ENCODE results near the gene HSPA13. TPM values are rescaled to one million over a fixed set of nuclear protein-coding genes. Genes with fewer than 3 reads are reported as not detected.

HSPA13 gene
- total RNA-seq, 1 experiment from 2014 or later, result 28.6 TPM

Other genes starting within 250 kb of the HSPA13 start
- gene LIPI, start 172.2 kb downstream of the HSPA13 start, total RNA-seq (2021), result not detected in 3 replicates
- gene RBM11, start 167.0 kb downstream of the HSPA13 start, total RNA-seq (2021), result 2.9 to 4.4 TPM (median 3.9 TPM) in 3 replicates
- gene SAMSN1, start 163.2 kb upstream of the HSPA13 start, total RNA-seq (2021), result 1.0 to 1.3 TPM (median 1.2 TPM) in 3 replicates

All from WTC11 (cell line).